DMS153 treated with DMSO at 0.1 percent for 48 hours (cell line): ENCODE results near the gene FRRS1.
"Not testable (repeated sequence)": the region's sequence is repeated elsewhere in the genome, so short reads cannot be mapped to it uniquely, and the experiment has no call there.

Experiments used
- DNase-seq: peaks from one replicate; lab custom pipeline; 2025; ENCODE audit not compliant: unreplicated experiment; lab: John Stamatoyannopoulos, UW

FRRS1 gene, protein sequence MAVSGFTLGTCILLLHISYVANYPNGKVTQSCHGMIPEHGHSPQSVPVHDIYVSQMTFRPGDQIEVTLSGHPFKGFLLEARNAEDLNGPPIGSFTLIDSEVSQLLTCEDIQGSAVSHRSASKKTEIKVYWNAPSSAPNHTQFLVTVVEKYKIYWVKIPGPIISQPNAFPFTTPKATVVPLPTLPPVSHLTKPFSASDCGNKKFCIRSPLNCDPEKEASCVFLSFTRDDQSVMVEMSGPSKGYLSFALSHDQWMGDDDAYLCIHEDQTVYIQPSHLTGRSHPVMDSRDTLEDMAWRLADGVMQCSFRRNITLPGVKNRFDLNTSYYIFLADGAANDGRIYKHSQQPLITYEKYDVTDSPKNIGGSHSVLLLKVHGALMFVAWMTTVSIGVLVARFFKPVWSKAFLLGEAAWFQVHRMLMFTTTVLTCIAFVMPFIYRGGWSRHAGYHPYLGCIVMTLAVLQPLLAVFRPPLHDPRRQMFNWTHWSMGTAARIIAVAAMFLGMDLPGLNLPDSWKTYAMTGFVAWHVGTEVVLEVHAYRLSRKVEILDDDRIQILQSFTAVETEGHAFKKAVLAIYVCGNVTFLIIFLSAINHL

DNA sequence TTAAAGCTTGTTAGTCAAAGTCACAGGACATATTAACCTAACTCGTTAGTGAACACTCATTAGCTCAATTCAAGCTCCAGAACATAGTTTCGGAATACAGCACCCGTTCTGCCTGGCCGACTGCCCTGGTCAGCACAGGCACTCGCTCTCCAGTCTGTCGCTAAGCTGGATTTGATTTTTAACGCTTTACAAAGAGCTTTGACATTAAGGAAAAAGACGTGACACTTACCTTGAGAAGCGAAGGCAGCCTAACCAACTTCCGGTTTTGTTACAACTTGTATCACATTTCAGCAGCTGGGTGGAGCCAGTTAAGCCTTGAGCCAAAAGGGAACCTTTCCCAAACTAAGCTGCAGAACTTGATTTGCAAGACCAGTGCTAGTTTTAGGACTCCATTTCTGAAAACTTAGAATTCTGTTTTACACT is at the start of gene FRRS1:
Gene FRRS1 (minus strand): TSS at position 258 of the 423 bp plus-strand sequence. CDS start 17,867 bp downstream, outside the sequence.
- peak; percentile 50 for DNase-seq

DNA sequence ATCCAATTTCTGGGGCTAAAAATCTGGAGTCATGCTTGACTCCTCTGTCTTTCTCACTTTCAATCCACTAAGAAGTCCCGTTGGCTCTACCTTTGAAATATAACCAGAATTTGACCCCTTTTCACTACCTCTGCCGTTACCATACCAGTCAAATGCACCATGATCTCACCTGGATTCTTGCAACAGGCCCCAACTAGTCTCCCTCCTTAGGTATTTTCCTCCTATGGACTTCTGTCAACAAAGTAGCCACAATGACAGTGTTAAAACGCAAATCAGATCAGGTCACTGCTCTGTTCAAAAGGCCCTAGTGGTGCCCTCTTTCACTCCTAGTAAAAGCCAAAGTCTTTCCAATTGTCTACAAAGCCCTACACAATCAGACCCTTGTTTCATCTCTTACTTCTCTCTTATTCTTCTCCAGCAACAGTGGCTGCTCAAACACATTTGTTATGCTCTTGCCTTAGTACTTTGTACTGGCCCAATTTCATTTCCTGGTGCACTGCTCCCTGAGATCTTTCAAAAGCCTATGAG is 48.0 kb upstream of the FRRS1 start:
- no peak for DNase-seq

DNA sequence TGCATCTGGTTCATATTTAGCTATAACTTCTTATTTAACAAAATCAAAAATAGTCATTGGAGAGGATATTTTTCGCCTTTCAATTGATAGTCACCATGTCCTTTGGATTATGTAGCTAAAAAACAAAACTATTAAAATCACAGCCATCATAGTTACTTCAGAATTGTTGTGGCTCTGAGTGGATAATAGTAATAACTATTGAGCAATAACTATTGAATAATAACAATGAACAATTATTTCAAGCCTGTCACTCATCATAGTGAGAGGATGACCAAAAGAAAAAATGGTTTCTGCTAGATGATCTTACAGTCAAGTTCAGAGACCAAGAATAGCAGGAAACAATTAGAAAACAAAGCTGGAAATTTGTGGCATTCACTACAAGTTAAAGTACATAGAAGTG is 45.3 kb upstream of the FRRS1 start:
- DNase-seq, result no peak

DNA sequence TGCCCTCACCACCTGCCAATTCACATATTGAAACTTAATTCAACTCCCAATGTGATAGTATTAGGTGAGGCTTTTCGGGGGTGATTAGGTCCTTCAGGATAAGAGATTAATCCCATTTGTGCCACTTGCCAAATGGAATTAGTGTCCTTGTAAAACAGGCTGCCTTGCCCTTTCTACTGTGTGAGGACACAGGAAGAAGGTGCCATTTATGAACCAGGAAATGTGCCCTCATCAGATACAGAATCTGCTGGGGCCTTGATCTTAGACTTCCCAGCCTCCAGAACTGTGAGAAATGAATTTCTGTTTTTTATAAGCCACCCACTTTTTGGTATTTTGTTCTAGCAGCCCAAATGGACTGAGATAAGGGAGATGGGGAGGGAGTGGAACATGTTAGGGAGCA is 44.6 kb upstream of the FRRS1 start:
- no peak for DNase-seq

DNA sequence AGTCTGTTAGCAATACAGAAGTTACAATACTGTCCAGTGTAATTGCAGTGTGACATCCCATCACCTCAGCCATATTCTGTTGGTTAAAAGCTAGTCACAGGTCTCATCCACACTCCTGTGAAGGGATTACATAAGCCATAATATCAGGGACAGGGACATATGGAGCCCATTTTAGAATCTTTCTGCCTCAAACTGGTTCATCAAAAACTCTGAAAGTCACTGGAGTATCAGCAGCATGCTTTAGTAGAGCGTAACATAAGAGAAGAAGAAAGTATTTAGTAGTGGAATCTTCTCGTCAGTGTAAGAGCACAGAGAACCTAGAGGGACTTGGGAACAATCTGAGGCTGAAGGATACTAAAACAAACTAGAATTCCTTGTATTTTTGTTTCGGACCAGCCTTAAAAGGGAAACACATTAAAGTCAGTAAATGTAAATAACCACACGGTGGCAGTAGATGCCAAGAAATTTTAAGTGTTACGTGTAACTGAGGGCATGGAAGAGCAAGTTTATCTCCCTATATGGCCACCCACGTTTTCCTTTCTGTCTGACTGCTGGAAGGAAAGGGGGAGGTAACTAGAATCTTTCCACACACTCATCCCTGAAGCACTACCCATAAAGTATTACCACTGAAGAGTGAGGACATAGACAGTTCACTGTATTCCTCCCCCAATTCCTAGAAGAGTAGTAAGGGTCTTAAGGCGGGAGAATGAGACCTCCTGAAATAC is 42.1 kb upstream of the FRRS1 start:
- peak; percentile 81 for DNase-seq

DNA sequence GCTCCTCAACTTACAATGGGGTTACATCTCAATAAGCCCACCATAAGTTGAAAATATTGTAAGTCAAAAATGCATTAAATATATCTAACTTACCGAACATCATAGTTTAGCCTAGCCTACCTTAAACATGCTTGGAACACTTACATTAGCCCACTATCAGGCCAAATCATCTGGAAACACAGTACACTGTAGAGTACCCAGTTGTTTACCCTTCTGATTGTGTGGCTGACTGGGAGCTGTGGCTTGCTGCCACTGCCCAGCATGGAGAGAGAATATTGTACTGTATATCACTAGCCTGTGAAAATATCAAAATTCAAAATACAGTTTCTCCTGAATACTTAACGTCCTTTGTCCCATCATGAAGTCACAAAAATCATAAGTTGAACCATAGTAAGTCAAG is 40.4 kb upstream of the FRRS1 start:
- no peak for DNase-seq

DNA sequence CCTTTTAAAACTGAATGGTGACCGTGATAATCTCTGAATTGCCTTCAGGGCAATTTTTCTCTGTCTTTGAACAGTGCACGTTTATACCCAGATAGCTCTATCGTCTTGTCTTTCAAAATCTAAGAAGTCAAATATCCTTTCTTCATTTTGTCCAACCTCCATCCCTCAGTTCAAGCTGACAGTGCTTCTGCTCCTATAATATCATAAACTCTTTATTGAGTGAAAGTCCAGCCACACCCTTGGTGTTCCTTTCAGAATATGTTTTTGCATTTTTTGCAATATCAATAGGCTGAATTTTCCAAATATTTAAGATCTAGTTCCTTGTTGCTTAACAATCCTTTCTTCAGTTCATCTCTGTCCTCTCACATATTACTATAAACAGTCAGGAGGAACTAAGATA is 35.1 kb upstream of the FRRS1 start:
- no peak for DNase-seq

DNA sequence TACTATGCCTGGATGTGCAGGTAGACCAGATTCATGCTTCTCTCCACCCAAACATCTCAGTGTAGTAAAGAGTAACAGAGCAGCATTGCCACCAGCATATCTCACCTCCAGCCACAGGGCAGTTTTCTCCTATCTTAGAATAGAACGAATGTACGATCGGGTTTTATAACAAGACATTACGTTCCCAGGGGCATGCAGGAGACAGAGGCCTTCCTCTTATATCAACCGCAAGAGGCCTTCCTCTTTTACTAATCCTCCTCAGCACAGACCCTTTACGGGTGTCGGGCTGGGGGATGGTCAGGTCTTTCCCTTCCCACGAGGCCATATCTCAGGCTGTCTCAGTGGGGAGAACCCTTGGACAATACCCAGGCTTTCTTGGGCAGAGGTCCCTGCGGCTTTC is 27.4 kb upstream of the FRRS1 start:
- DNase-seq, result not testable (repeated sequence)

DNA sequence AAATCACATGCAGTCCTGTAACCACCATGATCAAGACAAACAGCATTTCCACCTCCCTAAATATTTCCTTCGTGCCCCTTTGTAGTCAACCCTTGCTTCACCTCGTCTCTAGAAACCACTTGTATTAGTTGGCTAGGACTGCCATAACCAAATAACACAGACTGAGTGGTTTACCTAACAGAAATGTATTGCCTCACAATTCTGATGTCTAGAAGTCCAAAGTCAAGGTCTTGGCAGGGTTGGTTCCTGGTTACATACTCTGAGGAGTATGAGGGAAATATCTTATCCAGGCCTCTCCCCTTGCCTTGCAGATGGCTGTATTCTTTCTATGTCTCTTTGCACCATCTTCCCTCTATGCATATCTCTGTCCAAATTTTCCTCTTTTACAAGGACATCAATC is 23.3 kb upstream of the FRRS1 start:
- DNase-seq, result no peak

DNA sequence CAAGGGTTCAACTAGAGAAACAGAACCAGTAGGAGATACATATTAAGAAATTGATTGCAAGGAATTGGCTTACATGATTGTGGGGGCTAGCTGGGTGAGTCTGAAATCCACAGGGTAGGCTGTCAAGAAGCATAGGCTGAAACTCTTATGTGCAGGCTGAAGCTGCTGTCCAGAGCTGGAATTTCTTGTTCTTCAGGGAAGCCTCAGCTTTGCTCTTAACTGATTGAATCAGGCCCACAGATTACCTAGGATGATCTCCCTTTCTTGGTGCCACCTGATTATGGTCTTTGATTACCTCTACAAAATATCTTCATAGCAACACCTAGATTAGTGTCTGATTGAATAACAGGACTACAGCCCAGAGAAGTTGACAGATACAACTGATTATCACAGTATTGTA is 22.5 kb upstream of the FRRS1 start:
- no peak for DNase-seq

DNA sequence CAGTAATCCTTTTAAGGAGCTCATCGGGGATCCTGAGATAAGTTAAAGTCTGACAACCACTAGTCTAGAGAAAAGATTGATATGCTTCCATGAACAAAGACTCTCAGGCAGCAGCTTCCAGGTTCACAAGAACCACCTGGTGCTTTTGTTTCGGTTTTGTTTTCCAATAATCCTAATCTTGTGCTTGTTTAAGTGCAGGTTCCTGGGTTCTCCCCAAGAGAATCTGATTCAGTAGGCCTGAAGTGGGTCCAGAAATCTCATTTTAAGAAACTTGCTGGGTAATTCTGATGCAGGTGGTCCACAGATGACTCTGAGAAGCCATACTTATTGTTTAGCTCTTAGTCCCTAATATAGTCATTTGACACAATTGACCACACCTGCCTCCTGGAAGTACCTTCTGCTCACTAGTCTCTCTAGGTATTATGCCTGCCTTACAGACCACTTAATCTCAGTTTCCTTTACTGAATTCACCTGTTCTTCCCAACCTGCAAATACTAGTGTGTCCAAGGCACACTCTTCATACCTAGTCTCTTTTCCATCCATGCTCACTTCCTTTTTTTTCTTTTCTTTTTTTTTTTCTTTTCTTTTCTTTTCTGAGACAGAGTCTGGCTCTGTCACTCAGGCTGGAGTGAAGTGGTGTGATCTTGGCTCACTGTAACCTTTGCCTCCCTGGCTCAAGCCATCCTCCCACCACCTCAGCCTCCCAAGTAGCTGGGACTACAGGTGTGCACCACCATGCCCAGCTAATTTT is 20.5 kb upstream of the FRRS1 start:
- DNase-seq, result no peak

DNA sequence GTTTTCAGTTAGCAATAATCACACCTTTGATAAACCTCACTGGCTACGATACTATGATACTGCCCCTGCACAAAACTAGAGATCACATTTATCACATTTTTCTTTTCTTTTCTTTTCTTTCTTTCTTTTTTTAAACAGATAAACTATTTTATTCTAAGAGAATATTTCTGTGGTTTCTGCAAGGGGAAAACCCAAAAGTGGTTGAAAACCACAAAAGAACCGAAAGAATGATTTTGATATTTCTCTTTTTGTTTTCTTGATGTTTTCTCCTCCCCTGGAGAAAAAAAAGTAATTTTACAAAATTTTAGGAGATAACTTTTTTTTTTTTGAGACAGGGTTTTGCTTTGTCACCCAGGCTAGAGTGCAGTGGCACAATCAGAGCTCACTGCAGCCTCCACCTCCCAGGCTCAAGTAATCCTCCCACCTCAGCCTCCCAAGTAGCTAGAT is 18.4 kb upstream of the FRRS1 start:
- DNase-seq, result no peak

DNA sequence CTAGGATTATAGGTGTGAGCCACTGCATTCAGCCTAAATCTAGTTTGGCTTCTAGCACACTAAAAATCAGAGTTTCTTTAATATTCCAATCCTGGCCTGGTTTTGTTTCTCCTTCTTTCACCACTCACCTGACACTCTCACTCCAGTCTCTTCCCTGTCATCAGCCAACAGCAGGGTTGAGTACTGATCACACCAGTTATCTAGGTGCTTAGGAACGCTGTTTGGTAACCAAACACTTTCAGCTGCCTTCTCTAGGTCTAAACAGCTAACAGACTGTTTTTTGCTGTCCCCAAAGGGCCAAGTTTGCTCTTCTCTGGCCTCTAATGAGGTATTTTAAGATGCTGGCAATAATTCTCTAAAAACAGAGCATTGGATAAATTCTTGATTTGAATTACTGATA is 17.7 kb upstream of the FRRS1 start:
- DNase-seq, result no peak

DNA sequence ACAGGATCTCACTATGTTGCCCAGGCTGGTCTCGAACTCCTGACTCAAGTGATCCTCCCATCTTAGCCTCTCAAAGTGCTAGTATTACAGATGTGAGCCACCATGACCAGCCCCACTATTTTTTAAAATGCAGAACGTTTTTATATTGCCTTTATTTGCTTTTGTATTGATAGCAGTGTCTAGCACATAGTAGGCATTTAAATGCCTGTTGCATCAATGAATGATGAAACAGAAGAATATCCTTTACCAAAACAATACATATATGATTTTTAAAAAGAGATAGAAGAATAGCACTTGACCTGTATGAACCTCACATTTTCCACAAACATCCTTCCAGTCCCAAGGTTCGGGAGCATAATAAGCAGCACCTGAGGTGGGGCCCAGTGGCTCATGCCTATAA is 16.5 kb upstream of the FRRS1 start:
- no peak for DNase-seq

DNA sequence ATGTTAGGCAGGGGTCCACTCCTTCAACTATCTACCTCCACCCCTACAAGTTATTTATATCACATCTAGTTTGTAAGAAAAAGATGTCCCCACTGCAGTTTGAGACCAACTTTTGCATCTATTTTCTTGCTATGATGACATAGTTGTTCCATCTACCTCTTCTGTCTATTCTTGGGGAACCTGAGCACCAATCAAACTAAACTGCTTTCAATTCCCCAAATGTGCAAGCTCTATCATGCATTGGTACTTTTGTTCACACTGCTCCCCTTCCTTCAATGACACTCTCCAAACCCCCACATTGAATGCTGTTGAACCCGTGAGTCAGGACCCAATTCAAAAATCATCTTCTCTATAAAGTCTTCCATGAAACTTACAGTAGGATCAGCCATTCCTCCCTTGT is 16.0 kb upstream of the FRRS1 start:
- DNase-seq, result no peak

DNA sequence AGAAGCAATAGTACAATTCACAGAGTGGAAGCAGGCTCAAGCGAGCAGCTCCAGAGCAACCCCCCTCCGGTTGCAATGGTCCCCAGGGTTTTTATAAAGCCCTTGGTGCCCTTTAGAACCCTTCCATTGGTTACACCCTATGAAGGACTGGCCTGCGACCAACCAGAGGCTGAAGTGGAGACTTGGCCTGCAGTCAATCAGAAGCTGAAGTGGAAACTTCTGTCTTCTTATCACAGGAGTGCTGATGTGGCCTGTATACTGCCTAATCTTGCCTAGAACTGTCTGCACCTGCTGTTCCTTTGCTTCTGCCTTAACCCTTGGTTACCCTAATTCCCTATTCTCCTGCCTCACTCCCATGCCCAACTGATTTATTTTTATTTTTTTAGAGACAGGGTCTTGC is 15.4 kb upstream of the FRRS1 start:
- DNase-seq, result no peak

DNA sequence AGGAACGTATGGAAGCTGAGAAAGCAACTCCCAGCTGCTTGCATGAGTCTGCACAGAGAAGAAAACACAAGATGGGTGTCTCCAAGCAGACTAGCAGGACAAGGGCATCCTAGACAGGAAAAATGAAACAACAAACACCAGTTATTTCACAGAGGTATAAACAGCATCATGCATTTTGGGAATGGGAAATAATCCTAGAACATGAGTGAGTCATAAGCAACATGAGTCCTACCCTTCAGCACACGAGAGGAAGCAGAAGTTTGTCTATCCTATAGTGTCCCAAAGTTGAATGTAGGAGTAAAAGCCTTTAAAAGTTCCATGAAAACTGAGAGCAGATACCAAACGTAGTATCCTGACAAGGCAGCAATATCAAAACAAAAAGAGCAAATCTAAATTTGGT is 11.3 kb upstream of the FRRS1 start:
- DNase-seq, result no peak

DNA sequence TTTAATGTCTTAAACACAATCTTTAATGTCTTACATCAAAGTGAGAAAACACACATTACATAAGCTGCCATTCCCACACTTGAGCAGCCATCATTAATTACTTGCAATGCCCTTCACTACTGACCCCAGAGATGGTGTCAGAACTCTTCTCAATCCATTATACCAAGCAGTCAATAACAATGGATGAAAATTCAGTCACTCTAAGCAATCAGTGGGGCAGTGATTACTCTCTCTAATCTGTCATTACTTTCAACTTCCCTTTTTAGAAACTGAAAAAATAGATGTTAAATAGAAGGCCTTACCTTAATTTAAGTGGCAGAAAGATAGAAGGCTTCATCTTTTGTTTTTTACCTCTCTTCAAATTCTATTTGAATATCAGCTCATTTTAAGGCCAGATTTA is 9.7 kb upstream of the FRRS1 start:
- no peak for DNase-seq

DNA sequence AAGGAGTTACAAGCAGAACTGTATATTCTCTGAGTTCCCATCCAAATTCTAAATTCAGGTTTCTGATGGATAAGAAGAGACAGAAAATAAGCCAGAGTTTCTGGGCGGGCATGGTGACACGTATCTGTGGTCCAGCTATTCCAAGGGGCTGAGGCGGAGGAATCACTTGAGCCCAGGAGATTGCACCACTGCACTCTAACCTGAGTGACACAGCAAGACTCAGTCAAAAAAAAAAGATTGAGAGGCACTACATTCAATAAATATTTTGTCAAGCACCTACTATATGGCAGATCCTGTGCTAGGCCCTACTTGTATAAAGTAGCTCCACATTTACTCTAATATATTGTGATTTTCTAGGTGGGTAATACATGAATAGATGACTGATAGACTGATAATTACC is 6.4 kb upstream of the FRRS1 start:
- DNase-seq, result no peak

DNA sequence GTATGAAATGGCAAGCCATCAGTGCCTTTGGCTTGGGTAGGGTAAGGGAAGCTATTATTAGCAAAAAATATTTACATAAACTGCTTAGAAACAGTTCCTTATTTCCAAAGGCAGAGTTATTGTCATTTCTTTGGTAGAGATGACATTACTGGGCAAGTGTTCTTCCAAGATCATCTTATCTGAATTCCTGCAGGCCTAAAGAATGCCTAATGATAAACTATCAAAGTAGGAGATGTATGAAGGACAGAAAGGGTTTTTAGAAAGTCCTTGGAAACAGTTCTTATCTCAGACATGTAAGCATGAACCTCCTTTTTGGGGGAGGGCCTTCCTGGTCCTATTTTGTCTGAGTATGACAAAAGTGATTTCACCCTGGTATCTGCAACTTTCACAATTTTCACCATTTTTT is 5.1 kb upstream of the FRRS1 start:
- DNase-seq, result no peak
